ENCODE data around the gene COPB1.
A peak's percentile ranks its signal among the peaks of the same experiment; 100 is the strongest.
"Not testable (repeated sequence)": the region's sequence is repeated elsewhere in the genome, so short reads cannot be mapped to it uniquely, and the experiment has no call there.

Gene COPB1, protein sequence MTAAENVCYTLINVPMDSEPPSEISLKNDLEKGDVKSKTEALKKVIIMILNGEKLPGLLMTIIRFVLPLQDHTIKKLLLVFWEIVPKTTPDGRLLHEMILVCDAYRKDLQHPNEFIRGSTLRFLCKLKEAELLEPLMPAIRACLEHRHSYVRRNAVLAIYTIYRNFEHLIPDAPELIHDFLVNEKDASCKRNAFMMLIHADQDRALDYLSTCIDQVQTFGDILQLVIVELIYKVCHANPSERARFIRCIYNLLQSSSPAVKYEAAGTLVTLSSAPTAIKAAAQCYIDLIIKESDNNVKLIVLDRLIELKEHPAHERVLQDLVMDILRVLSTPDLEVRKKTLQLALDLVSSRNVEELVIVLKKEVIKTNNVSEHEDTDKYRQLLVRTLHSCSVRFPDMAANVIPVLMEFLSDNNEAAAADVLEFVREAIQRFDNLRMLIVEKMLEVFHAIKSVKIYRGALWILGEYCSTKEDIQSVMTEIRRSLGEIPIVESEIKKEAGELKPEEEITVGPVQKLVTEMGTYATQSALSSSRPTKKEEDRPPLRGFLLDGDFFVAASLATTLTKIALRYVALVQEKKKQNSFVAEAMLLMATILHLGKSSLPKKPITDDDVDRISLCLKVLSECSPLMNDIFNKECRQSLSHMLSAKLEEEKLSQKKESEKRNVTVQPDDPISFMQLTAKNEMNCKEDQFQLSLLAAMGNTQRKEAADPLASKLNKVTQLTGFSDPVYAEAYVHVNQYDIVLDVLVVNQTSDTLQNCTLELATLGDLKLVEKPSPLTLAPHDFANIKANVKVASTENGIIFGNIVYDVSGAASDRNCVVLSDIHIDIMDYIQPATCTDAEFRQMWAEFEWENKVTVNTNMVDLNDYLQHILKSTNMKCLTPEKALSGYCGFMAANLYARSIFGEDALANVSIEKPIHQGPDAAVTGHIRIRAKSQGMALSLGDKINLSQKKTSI

GRCh38 chr11:14499560-14500180, at the start of gene COPB1:
COPB1 (minus strand) TSS chr11:14499811; CDS start chr11:14498928, 883 bp downstream.
- peak; percentile 28 for DNase-seq

- no peak for DNase-seq
These were observed 47.8 kb upstream of the COPB1 start for GRCh38 chr11:14547440-14547839.

DNA sequence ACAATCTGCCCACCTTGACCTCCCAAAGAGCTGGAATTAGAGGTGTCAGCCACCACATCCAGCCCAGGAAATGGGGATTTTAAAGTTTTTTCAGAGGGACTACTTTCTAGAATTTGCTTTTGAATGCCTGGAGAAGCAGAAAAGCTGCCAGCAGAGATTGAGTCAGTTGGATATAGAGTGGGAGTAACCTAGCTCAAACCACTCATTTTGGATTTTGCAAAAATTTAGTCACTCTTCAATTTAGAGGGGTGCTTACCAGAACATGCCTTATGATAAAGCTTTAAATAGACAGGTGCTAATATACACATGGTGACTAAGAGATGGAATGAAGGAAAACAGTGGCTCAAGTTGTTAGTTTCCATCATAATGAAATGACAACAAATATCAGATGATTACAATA, 47.1 kb upstream of the COPB1 start:
- DNase-seq = no peak

GRCh38 chr11:14544611-14545010, 45.0 kb upstream of the COPB1 start:
- no peak for DNase-seq

- DNase-seq = no peak
These were observed 43.6 kb upstream of the COPB1 start for GRCh38 chr11:14543260-14543659.

DNA sequence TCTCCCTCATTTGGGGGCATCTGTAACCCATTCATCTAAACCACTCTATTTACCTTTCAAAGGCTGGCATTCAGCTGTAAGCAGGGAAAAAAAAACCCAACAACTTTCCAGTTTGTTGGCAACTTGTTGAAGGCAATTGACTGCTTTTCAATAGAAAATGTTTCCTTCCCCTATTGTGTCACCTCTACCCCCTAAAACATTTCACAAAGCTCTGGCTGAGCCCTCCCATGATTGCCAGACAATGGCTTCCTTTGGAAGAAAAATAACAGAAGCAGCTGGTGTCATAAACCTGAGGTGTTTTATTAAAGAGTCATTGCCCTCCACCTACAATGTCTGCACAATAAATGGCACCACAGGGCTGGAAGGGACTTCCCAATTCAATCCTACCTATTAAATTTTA, 42.7 kb upstream of the COPB1 start:
- DNase-seq = no peak

DNA sequence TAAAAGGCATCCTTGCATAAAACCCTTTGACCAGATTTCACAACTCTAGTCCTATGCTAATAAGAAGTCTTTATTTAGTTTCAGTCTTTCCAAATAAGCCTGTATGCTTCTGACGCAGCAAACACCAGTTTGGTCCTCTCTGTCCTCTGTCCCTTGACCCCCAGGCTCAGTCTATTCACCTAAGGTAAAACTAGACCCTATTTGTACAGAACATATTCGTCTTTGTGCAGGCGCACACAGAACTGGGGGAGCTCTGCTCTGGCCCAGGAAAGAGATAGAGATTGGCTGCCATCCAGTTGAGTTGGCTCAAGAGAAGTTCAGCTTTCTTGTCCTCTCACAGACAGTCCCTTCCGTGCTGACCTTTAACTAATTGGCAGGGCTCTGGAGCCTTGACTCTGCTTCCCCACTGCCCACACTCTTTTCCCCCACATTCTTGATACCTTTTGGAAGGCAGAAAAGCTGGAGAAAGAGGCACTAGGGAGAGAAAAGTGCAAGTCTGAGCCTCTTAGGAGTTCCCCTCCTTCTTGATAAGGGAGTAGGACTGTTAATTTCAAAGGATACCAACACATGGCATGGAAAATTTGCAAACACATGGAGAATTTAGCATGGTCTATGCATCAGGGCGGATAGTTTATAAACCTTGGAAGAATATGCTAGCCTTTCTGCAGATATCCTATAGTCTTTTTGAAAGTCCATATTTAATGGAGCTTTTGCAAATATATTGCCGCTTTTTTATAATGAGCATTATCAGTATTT, 41.8 kb upstream of the COPB1 start:
- DNase-seq = no peak

- no peak for DNase-seq
These were observed 40.4 kb upstream of the COPB1 start for GRCh38 chr11:14539982-14540421.

GRCh38 chr11:14538926-14539554, 39.4 kb upstream of the COPB1 start:
- no peak for DNase-seq

- DNase-seq = no peak
These were observed 38.8 kb upstream of the COPB1 start for GRCh38 chr11:14538271-14538925.

GRCh38 chr11:14537134-14537599, 37.6 kb upstream of the COPB1 start:
- peak; percentile 23 for DNase-seq

DNA sequence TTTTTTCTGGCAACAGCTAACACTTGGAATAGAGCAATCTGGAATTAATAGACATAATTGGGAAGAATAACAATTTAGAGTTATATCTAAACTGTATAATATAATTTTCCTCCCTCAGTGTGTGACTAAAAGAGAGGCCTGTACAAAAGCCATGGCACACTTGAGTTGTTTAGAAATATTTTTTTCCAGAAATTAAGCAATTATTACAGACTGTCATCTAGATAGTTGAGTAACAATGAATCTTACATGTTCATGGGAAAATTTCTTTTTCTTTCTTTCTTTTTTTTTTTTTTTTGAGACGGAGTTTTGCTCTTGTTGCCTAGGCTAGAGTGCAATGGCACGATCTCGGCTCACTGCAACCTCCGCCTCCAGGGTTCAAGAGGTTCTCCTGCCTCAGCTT, 35.6 kb upstream of the COPB1 start:
- not testable (repeated sequence) for DNase-seq

GRCh38 chr11:14529951-14530350, 30.3 kb upstream of the COPB1 start:
- DNase-seq = no peak

GRCh38 chr11:14529321-14529720, 29.7 kb upstream of the COPB1 start:
- DNase-seq = no peak

- no peak for DNase-seq
These were observed 23.2 kb upstream of the COPB1 start for GRCh38 chr11:14522801-14523200.

DNA sequence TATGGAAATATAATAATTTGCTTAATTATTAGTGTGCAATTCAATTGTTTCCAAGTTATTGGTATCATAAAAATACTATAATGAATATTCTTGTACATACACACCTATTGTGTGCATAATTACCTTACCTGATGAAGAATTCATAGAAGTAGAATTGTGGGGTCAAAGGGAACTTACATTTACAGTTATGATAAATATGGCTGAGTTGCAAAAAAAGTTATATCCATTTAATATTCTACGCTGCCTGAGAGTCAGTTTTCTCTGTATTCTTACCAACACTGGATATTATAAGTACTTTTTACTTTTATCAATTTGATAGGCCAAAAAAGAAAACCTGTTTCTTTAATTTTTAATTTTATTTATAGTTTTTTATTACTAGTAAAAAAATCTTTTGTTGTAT, 22.6 kb upstream of the COPB1 start:
- DNase-seq = no peak

GRCh38 chr11:14520747-14521151, 21.1 kb upstream of the COPB1 start:
- DNase-seq = no peak

GRCh38 chr11:14519917-14520746, 20.5 kb upstream of the COPB1 start, which contains the start of gene PSMA1:
PSMA1 (minus strand) TSS chr11:14520386; CDS start chr11:14520299, 87 bp downstream.
- DNase-seq = peak; percentile 37

DNA sequence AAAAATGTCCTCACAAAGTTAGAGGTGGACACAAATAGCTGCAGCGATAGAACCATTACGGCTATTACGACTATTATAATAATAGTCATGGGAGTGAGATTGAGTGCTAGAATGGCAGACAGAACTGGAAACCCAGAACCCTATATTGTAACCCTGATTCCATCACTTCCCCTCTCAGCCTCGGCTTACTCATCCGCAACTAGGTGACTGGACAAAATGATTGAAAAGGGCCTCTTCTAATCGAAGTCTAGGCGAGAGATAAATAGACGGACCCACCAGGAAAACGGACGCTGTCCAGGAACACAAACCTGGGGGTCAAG, 19.9 kb upstream of the COPB1 start:
- DNase-seq = no peak

GRCh38 chr11:14518820-14519219, 19.2 kb upstream of the COPB1 start:
- no peak for DNase-seq

All from 8988T (cell line).